GM23338 (cell line): ENCODE results near the gene ZP2. TPM values are rescaled to one million over a fixed set of nuclear protein-coding genes. Genes with fewer than 3 reads are reported as not detected.

Experiments used
- ATAC-seq: fragments of 200-7000 bp; cut with Tn5 transposase; 3 replicates; pipeline ENCODE4 v1.9.1; 2020
- DNase-seq: peaks from one replicate; pipeline ENCODE4 v3.0.0-alpha.2; 2015; ENCODE audit warnings: low spot score
- H2AFZ ChIP-seq: fragments of 200-600 bp; sonication (generic); 2 replicates; pipeline ENCODE4 v1.8.0; 2016; ENCODE audit warnings: antibody characterized with exemption, mild to moderate bottlenecking, moderate library complexity
- H3F3A ChIP-seq: fragments of 200-600 bp; sonication (generic); replicated peaks from 2 replicates; pipeline ENCODE4 v1.8.0; 2017; ENCODE audit warnings: antibody characterized with exemption, mixed run types, low read depth
- H3K27ac ChIP-seq: fragments of 200-600 bp; sonication (generic); 2 replicates; pipeline ENCODE4 v1.6.1; 2016; ENCODE audit warnings: low read depth
- H3K27me3 ChIP-seq: fragments of 200-600 bp; sonication (generic); 2 replicates; pipeline ENCODE4 v1.8.0; 2016; ENCODE audit warnings: mild to moderate bottlenecking, mixed run types, moderate library complexity; ENCODE audit not compliant: insufficient read depth
- H3K36me3 ChIP-seq: fragments of 200-600 bp; sonication (generic); 2 replicates; pipeline ENCODE4 v1.8.0; 2016; ENCODE audit warnings: mild to moderate bottlenecking; ENCODE audit not compliant: insufficient read depth
- H3K4me1 ChIP-seq: fragments of 200-600 bp; sonication (generic); 2 replicates; pipeline ENCODE4 v1.8.0; 2016; ENCODE audit warnings: mild to moderate bottlenecking, moderate library complexity; ENCODE audit not compliant: insufficient read depth
- H3K4me2 ChIP-seq: fragments of 200-600 bp; sonication (generic); 2 replicates; pipeline ENCODE4 v1.7.1; 2017; ENCODE audit warnings: mixed run types
- H3K4me3 ChIP-seq: fragments of 200-600 bp; sonication (generic); 2 replicates; pipeline ENCODE4 v1.6.1; 2016; ENCODE audit warnings: mixed run types
- H3K79me2 ChIP-seq: fragments of 200-600 bp; sonication (generic); replicated peaks from 2 replicates; pipeline ENCODE4 v1.8.0; 2017; ENCODE audit warnings: mild to moderate bottlenecking; ENCODE audit not compliant: insufficient read depth
- H3K9me2 ChIP-seq: fragments of 200-600 bp; sonication (generic); 2 replicates; pipeline ENCODE4 v1.8.0; 2017; ENCODE audit not compliant: insufficient read depth
- H4K20me1 ChIP-seq: fragments of 200-600 bp; sonication (generic); replicated peaks from 2 replicates; pipeline ENCODE4 v1.8.0; 2017; ENCODE audit warnings: mild to moderate bottlenecking; ENCODE audit not compliant: insufficient read depth
- H3K27ac Mint-ChIP-seq: 2 replicates; pipeline ENCODE4 v1.8.0; 2020; ENCODE audit warnings: inconsistent platforms, mild to moderate bottlenecking, moderate library complexity, mixed read lengths
- H3K27me3 Mint-ChIP-seq: 3 replicates; pipeline ENCODE4 v1.8.0; 2022; ENCODE audit warnings: low read depth, mild to moderate bottlenecking, moderate library complexity, mixed read lengths, inconsistent platforms; ENCODE audit not compliant: insufficient read depth, poor library complexity
- H3K36me3 Mint-ChIP-seq: 3 replicates; pipeline ENCODE4 v1.8.0; 2021; ENCODE audit warnings: low read depth, mild to moderate bottlenecking, inconsistent platforms, moderate library complexity, mixed read lengths
- H3K4me1 Mint-ChIP-seq: 3 replicates; pipeline ENCODE4 v1.8.0; 2020; ENCODE audit warnings: mild to moderate bottlenecking, inconsistent platforms, mixed read lengths
- H3K4me3 Mint-ChIP-seq: 3 replicates; pipeline ENCODE4 v1.8.0; 2021; ENCODE audit warnings: moderate library complexity, mild to moderate bottlenecking, inconsistent platforms, mixed read lengths
- H3K9me3 Mint-ChIP-seq: 3 replicates; pipeline ENCODE4 v1.8.0; 2020; ENCODE audit warnings: moderate library complexity, mild to moderate bottlenecking, inconsistent platforms, mixed read lengths
- CREB1 ChIP-seq: fragments of 250-450 bp; sonication (Bioruptor Pico); IDR thresholded peaks from 2 replicates; pipeline ENCODE4 v1.5.0; 2020; ENCODE audit warnings: low read depth, mild to moderate bottlenecking, moderate library complexity
- CTCF ChIP-seq, 2 experiments: fragments of 200-600 bp in 1 of 2; sonication (generic) in 1 of 2; conservative IDR thresholded peaks; 2 replicates each; pipeline versions ENCODE4 v1.5.1 to v1.6.1; 2016 to 2017; ENCODE audit warnings: antibody characterized with exemption in 2 of 2, low read depth in 2 of 2, mild to moderate bottlenecking in 2 of 2, moderate library complexity in 1 of 2
- ETS1 ChIP-seq: IDR thresholded peaks from 2 replicates; pipeline ENCODE4 v1.6.1; 2016; ENCODE audit warnings: antibody characterized with exemption
- EZH2 ChIP-seq: fragments of 200-600 bp; sonication (generic); IDR thresholded peaks from one replicate; pipeline ENCODE4 v1.8.0; 2017; ENCODE audit warnings: antibody characterized with exemption, mild to moderate bottlenecking, low read depth; ENCODE audit not compliant: unreplicated experiment
- EZH2phosphoT487 ChIP-seq: fragments of 200-600 bp; sonication (generic); IDR thresholded peaks from one replicate; pipeline ENCODE4 v1.8.1; 2018; ENCODE audit warnings: antibody characterized with exemption; ENCODE audit not compliant: unreplicated experiment
- JUNB ChIP-seq: IDR thresholded peaks from one replicate; pipeline ENCODE4 v1.6.1; 2016; ENCODE audit warnings: antibody characterized with exemption; ENCODE audit not compliant: unreplicated experiment
- NANOG ChIP-seq: IDR thresholded peaks from 2 replicates; pipeline ENCODE4 v1.6.1; 2016; ENCODE audit warnings: antibody characterized with exemption, borderline replicate concordance
- POLR2AphosphoS5 ChIP-seq: IDR thresholded peaks from 2 replicates; pipeline ENCODE4 v1.6.1; 2016; ENCODE audit warnings: antibody characterized with exemption, low read depth
- REST ChIP-seq: IDR thresholded peaks from one replicate; pipeline ENCODE4 v1.6.1; 2018; ENCODE audit warnings: antibody characterized with exemption; ENCODE audit not compliant: unreplicated experiment
- STAT1 ChIP-seq: IDR thresholded peaks from one replicate; pipeline ENCODE4 v1.6.1; 2016; ENCODE audit warnings: antibody characterized with exemption; ENCODE audit not compliant: unreplicated experiment
- ZNF114 ChIP-seq: fragments of 250-450 bp; sonication (Bioruptor Pico); IDR thresholded peaks from 2 replicates; pipeline ENCODE4 v1.5.0; 2020; ENCODE audit warnings: mild to moderate bottlenecking, moderate library complexity
- ZNF331 ChIP-seq: fragments of 250-450 bp; sonication (Bioruptor Pico); IDR thresholded peaks from 2 replicates; pipeline ENCODE4 v1.5.0; 2020; ENCODE audit warnings: low read depth, mild to moderate bottlenecking, moderate library complexity
- ZNF462 ChIP-seq: fragments of 250-450 bp; sonication (Bioruptor Pico); IDR thresholded peaks from 2 replicates; pipeline ENCODE4 v1.5.0; 2020; ENCODE audit warnings: mild to moderate bottlenecking, moderate library complexity
- polyA plus RNA-seq: library from polyadenylated mRNA; unstranded; fragments of >200 nt; fragmentation: Nextera tagmentation; extraction: Ambion mirVana; gene quantifications from 2 replicates; pipeline ENCODE4 v1.2.1, GENCODE V29; 2016
- total RNA-seq: library from RNA; depleted of rRNA; stranded (reverse); fragments of >200 nt; shearing (Covaris generic); gene quantifications from 2 replicates; pipeline ENCODE4 v1.2.3, GENCODE V29; 2014

The ZP2 gene
- total and polyA plus RNA-seq, 2 experiments from 2014 or later, result not detected

GRCh38 chr16:21192991-21193390 lies 18.4 kb downstream of the ZP2 start:
- no peaks in the 10 kb centered on the region for H3K36me3 ChIP-seq
- no peaks in the 10 kb centered on the region for H3K79me2 ChIP-seq
- no peaks in the 10 kb centered on the region for H3K9me2 ChIP-seq
- H3K4me1 Mint-ChIP-seq, result no peaks in the 10 kb centered on the region
- H4K20me1 ChIP-seq, result no peaks in the 10 kb centered on the region
- H3K27ac ChIP-seq, result no peak overlapping the region
- no peaks in the 10 kb centered on the region for H3F3A ChIP-seq
- H3K4me3 Mint-ChIP-seq, result no peak overlapping the region
- no peaks in the 10 kb centered on the region for H3K36me3 Mint-ChIP-seq
- no peak for TF ChIP-seq EZH2
- no peak for TF ChIP-seq REST
- TF ChIP-seq ETS1, result no peak
- TF ChIP-seq POLR2AphosphoS5, result no peak
- no peak for TF ChIP-seq ZNF331 (CRISPR knock-in tag)
- TF ChIP-seq CTCF (conservative IDR thresholded peaks at IDR 0.05; ENCODE audit: low read depth in 2 of 2), result no peak
- no peak for TF ChIP-seq JUNB
- no peak for TF ChIP-seq NANOG
- no peak for TF ChIP-seq CREB1 (CRISPR knock-in tag)
- no peak for TF ChIP-seq ZNF114 (CRISPR knock-in tag)
- no peak for TF ChIP-seq STAT1
- TF ChIP-seq EZH2phosphoT487, result no peak
- no peak for TF ChIP-seq ZNF462
- no peak for DNase-seq
- no peak overlapping the region for H3K27ac Mint-ChIP-seq
- ATAC-seq, result no peak
- no peaks in the 10 kb centered on the region for H3K4me1 ChIP-seq
- H3K4me2 ChIP-seq, result no peak overlapping the region
- no peak overlapping the region for H3K4me3 ChIP-seq
- no peaks in the 10 kb centered on the region for H3K9me3 Mint-ChIP-seq
- H2AFZ ChIP-seq, result no peak overlapping the region
- H3K27me3 ChIP-seq, result no peaks in the 10 kb centered on the region
- peaks cover 2% of the 10 kb centered on the region for H3K27me3 Mint-ChIP-seq
